HEK293T (cell line): ENCODE data around the gene MYBBP1A.

ENCODE experiments used
- CTCF ChIA-PET: fragments of 350-600 bp; formaldehyde crosslinking; extraction: SDS; loops from one replicate; lab custom pipeline; 2021; ENCODE audit warnings: antibody characterized with exemption, inconsistent platforms; lab: Yijun Ruan, JAX
- POLR2A ChIA-PET: fragments of 350-600 bp; formaldehyde crosslinking; extraction: SDS; loops from one replicate; lab custom pipeline; 2020; ENCODE audit warnings: antibody characterized with exemption, inconsistent platforms; lab: Yijun Ruan, JAX
- DNase-seq: peaks from one replicate; pipeline ENCODE4 v3.0.0; 2012; ENCODE audit warnings: mixed read lengths; ENCODE audit errors: extremely low spot score
- ARNT ChIP-seq: fragments of 450-650 bp; IDR thresholded peaks from 2 replicates; pipeline ENCODE4 v1.6.1; 2017; ENCODE audit warnings: mild to moderate bottlenecking
- BHLHE40 ChIP-seq: fragments of 450-650 bp; IDR thresholded peaks from 2 replicates; pipeline ENCODE4 v1.6.1; 2016; ENCODE audit warnings: mild to moderate bottlenecking, moderate library complexity, borderline replicate concordance
- CTBP1 ChIP-seq: fragments of 450-650 bp; IDR thresholded peaks from 2 replicates; pipeline ENCODE4 v1.6.1; 2016; ENCODE audit warnings: borderline replicate concordance
- ELF4 ChIP-seq: fragments of 450-650 bp; IDR thresholded peaks from 2 replicates; pipeline ENCODE4 v1.6.1; 2017; ENCODE audit warnings: antibody characterized with exemption
- FOXA1 ChIP-seq: fragments of 450-650 bp; IDR thresholded peaks from 2 replicates; pipeline ENCODE4 v1.6.1; 2016; ENCODE audit warnings: mild to moderate bottlenecking
- FOXK2 ChIP-seq: fragments of 450-650 bp; IDR thresholded peaks from 2 replicates; pipeline ENCODE4 v1.6.1; 2016; ENCODE audit warnings: mild to moderate bottlenecking
- FOXM1 ChIP-seq: fragments of 450-650 bp; IDR thresholded peaks from 2 replicates; pipeline ENCODE4 v1.6.1; 2017; ENCODE audit warnings: mild to moderate bottlenecking, borderline replicate concordance
- HDGF ChIP-seq: fragments of 450-650 bp; IDR thresholded peaks from 2 replicates; pipeline ENCODE4 v1.6.1; 2017; ENCODE audit warnings: antibody characterized with exemption, borderline replicate concordance
- L3MBTL2 ChIP-seq: fragments of 450-650 bp; conservative IDR thresholded peaks from 2 replicates; pipeline ENCODE4 v1.6.1; 2016; ENCODE audit warnings: mild to moderate bottlenecking
- LEF1 ChIP-seq: fragments of 450-650 bp; IDR thresholded peaks from 2 replicates; pipeline ENCODE4 v1.6.1; 2017; ENCODE audit warnings: mild to moderate bottlenecking, borderline replicate concordance
- NFRKB ChIP-seq: fragments of 450-650 bp; IDR thresholded peaks from 2 replicates; pipeline ENCODE4 v1.6.1; 2016; ENCODE audit warnings: mild to moderate bottlenecking, moderate library complexity
- PKNOX1 ChIP-seq: fragments of 450-650 bp; IDR thresholded peaks from 2 replicates; pipeline ENCODE4 v1.6.1; 2016
- SP1 ChIP-seq: fragments of 450-650 bp; IDR thresholded peaks from 2 replicates; pipeline ENCODE4 v1.6.1; 2017
- SUZ12 ChIP-seq: fragments of 450-650 bp; IDR thresholded peaks from 2 replicates; pipeline ENCODE4 v1.6.1; 2016; ENCODE audit warnings: mild to moderate bottlenecking
- TARDBP ChIP-seq: fragments of 450-650 bp; IDR thresholded peaks from 2 replicates; pipeline ENCODE4 v1.6.1; 2016
- ZNF384 ChIP-seq: fragments of 450-650 bp; IDR thresholded peaks from 2 replicates; pipeline ENCODE4 v1.6.1; 2016

The MYBBP1A gene

GRCh38 chr17:4556996-4557395 is 1.8 kb upstream of the MYBBP1A start:
- POLR2A ChIA-PET, result interaction anchor here (1.3 kb wide), 2 partner anchors 68 to 383 kb away, joined by 3 to 5 read pairs; partner anchors contain the start of genes RNF167 and SLC25A11

DNA sequence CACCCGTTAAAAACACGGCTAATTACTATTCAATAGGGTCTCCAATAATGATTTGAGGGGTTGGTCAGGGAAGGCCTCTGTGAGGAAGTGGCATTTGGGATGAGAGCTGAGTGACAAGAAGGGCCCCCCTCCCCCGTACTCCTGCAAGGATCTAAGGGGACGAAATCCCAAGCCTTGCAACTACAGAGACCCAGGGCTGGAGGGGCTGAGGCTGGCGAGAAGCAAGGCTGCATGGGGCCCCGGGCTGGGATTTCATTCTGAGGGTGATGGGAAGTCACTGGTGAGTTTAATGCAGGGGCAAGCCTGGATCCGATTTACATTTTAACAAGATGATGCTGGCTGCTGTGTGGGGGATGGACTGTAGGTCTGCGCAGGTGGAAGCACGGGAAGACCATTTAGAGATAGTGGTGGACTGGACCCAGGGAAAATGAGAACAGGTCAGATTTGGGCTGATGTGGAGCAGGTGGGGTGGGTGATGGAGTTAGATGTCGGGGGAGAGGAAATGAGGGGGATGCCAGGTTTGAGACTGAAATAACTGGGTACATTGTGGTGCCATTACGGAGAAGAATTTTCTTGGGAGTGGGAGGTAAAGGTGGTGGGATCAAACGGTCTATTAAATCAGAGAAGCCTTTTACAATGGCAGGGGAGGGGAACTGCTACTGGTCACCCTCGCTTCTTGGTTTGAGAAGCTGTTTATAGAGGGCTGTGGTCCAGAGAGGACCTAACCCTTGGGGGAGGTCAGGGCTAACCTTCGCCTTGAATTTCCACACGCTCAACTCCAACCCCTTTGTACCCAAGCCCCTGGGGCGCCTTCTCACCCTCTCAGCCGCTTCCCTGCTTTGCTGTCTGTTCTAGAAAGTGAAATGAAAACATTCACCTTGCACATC is 932 bp upstream of the MYBBP1A start:
- DNase-seq, result no peak
- POLR2A ChIA-PET, result interaction anchor here (0.6 to 3.4 kb wide), 17 partner anchors 11 to 527 kb away, joined by 3 to 22 read pairs (median 4); partner anchors contain the start of genes RNF167 and SLC25A11
- no peak for TF ChIP-seq FOXM1
- no peak for TF ChIP-seq FOXK2
- TF ChIP-seq PKNOX1, result no peak
- TF ChIP-seq BHLHE40, result no peak
- no peak for TF ChIP-seq CTBP1
- TF ChIP-seq SUZ12, result no peak
- TF ChIP-seq FOXA1, result no peak
- TF ChIP-seq SP1, result no peak
- no peak for TF ChIP-seq ARNT
- no peak for TF ChIP-seq LEF1
- TF ChIP-seq ELF4, result no peak
- TF ChIP-seq HDGF, result no peak
- no peak for TF ChIP-seq TARDBP
- TF ChIP-seq ZNF384, result no peak
- TF ChIP-seq NFRKB, result no peak
- CTCF ChIA-PET, result interaction anchor here (1.1 to 2.3 kb wide), 2 partner anchors 9 to 11 kb away, joined by 4 to 10 read pairs; no protein-coding TSS in a partner anchor

More at GRCh38 chr17:4556996-4557395, 1.8 kb upstream of the MYBBP1A start:
- TF ChIP-seq FOXK2, result no peak
- no peak for TF ChIP-seq CTBP1
- no peak for TF ChIP-seq LEF1
- no peak for TF ChIP-seq TARDBP
- no peak for TF ChIP-seq PKNOX1
- no peak for TF ChIP-seq SUZ12
- no peak for TF ChIP-seq ELF4
- TF ChIP-seq HDGF, result no peak
- TF ChIP-seq FOXA1, result no peak
- no peak for TF ChIP-seq NFRKB
- TF ChIP-seq BHLHE40, result no peak
- TF ChIP-seq ZNF384, result no peak
- TF ChIP-seq L3MBTL2, result no peak
- no peak for TF ChIP-seq SP1
- no peak for TF ChIP-seq ARNT
- TF ChIP-seq FOXM1, result no peak
- CTCF ChIA-PET, result interaction anchor here (0.5 to 2.3 kb wide), 2 partner anchors 10 to 50 kb away, joined by 3 to 10 read pairs; no protein-coding TSS in a partner anchor
- no peak for DNase-seq

- no peak for TF ChIP-seq LEF1
- no peak for TF ChIP-seq BHLHE40
- TF ChIP-seq L3MBTL2, result no peak
- no peak for TF ChIP-seq ARNT
- no peak for TF ChIP-seq CTBP1
- TF ChIP-seq FOXK2, result no peak
- no peak for TF ChIP-seq ELF4
- no peak for TF ChIP-seq FOXM1
- ChIA-PET CTCF (interaction anchor here (0.6 to 0.9 kb wide), 3 partner anchors 12 to 57 kb away, joined by 3 read pairs; no protein-coding TSS in a partner anchor), POLR2A (interaction anchor here (0.9 to 3.4 kb wide), 11 partner anchors 9 to 385 kb away, joined by 3 to 22 read pairs (median 5); partner anchors contain the start of genes PELP1, RNF167, SLC25A11 and SPNS2)
- no peak for DNase-seq
Measured at GRCh38 chr17:4554441-4554996, 665 bp downstream of the MYBBP1A start.

GRCh38 chr17:4553669-4554068 is 1.5 kb downstream of the MYBBP1A start:
- ChIA-PET CTCF (no interaction called here), POLR2A (interaction anchor here (1.2 to 3.4 kb wide), 4 partner anchors 10 to 55 kb away, joined by 5 to 22 read pairs (median 9); partner anchors contain the start of gene SPNS2)
- TF ChIP-seq BHLHE40, result no peak
- no peak for TF ChIP-seq LEF1
- TF ChIP-seq SUZ12, result no peak
- TF ChIP-seq ZNF384, result no peak
- no peak for DNase-seq

GRCh38 chr17:4551796-4552525 is 3.2 kb downstream of the MYBBP1A start:
- DNase-seq, result no peak
- ChIA-PET POLR2A (interaction anchor here (1.2 kb wide), 1 partner anchor 12 kb away, joined by 4 read pairs; no protein-coding TSS in a partner anchor), CTCF (no interaction called here)
- TF ChIP-seq FOXA1 (no peak), TARDBP (no peak), LEF1 (no peak), FOXK2 (no peak), PKNOX1 (no peak), NFRKB (no peak), L3MBTL2 (no peak), ARNT (no peak), HDGF (no peak), SUZ12 (no peak), ELF4 (no peak), BHLHE40 (no peak), FOXM1 (no peak), ZNF384 (no peak)
